ENCODE results near the gene RHCE.
A peak's percentile ranks its signal among the peaks of the same experiment; 100 is the strongest.
"Not testable (repeated sequence)": the region's sequence is repeated elsewhere in the genome, so short reads cannot be mapped to it uniquely, and the experiment has no call there.

The RHCE gene

GRCh38 chr1:25412872-25413623 is 7.6 kb downstream of the RHCE start:
- no CpG with 5 or more reads among the region's 14 CpGs for WGBS, 2 donors (ENCODE audit: extremely low coverage in 2 of 2, insufficient read length in 2 of 2, insufficient replicate concordance in 1 of 2)
- H3K18ac ChIP-seq (ENCODE audit: low read length); DNase-seq (ENCODE audit: low spot score): not testable (repeated sequence)

GRCh38 chr1:25409641-25410427 is 10.8 kb downstream of the RHCE start:
- H2BK12ac ChIP-seq (ENCODE audit: low read length); H3K14ac ChIP-seq (ENCODE audit: low read length); H4K91ac ChIP-seq (ENCODE audit: low read depth, low read length, poor library complexity); H4K8ac ChIP-seq (ENCODE audit: low read depth, low read length); H2BK120ac ChIP-seq (ENCODE audit: low read depth, low read length); H2AFZ ChIP-seq (ENCODE audit: low read length); H3K9ac ChIP-seq (ENCODE audit: low read depth, low read length, poor library complexity); H2AK5ac ChIP-seq (ENCODE audit: low read depth, low read length); DNase-seq (ENCODE audit: low spot score); H2BK15ac ChIP-seq (ENCODE audit: low read length); H3K79me1 ChIP-seq (ENCODE audit: low read depth, low read length); H3K9me3 ChIP-seq (replicated peaks in 1 of 2; ENCODE audit: control insufficient read depth in 2 of 2, insufficient read depth in 1 of 2, low read depth in 1 of 2, low read length in 2 of 2); H3K4me2 ChIP-seq (ENCODE audit: insufficient read depth, low read length, poor library complexity, severe bottlenecking); H3K4ac ChIP-seq (ENCODE audit: low read length); H3K27me3 ChIP-seq (ENCODE audit: control insufficient read depth in 3 of 3, insufficient read depth in 3 of 3, low read depth in 1 of 3, low read length in 3 of 3); H2BK5ac ChIP-seq (ENCODE audit: low read length); H3K4me1 ChIP-seq (ENCODE audit: control insufficient read depth in 2 of 2, insufficient read depth in 1 of 2, low read depth in 1 of 2, low read length in 2 of 2); H3K18ac ChIP-seq (ENCODE audit: low read length); H3K27ac ChIP-seq (replicated peaks; ENCODE audit: low read length); H3K23ac ChIP-seq (ENCODE audit: low read depth, low read length, poor library complexity); H3K36me3 ChIP-seq (replicated peaks in 1 of 2; ENCODE audit: control insufficient read depth in 2 of 2, insufficient read depth in 2 of 2, low read length in 2 of 2); H3K4me3 ChIP-seq (ENCODE audit: low read length in 2 of 2): not testable (repeated sequence)
- no CpG with 5 or more reads among the region's 10 CpGs for WGBS, 2 donors (ENCODE audit: extremely low coverage in 2 of 2, insufficient read length in 2 of 2, insufficient replicate concordance in 1 of 2)

More at GRCh38 chr1:25412872-25413623, 7.6 kb downstream of the RHCE start:
- H3K4me2 ChIP-seq (ENCODE audit: insufficient read depth, low read length, poor library complexity, severe bottlenecking); H3K14ac ChIP-seq (ENCODE audit: low read length); H3K27me3 ChIP-seq (ENCODE audit: control insufficient read depth in 3 of 3, insufficient read depth in 3 of 3, low read depth in 1 of 3, low read length in 3 of 3); H3K9me3 ChIP-seq (replicated peaks in 1 of 2; ENCODE audit: control insufficient read depth in 2 of 2, insufficient read depth in 1 of 2, low read depth in 1 of 2, low read length in 2 of 2); H2BK5ac ChIP-seq (ENCODE audit: low read length); H2AK5ac ChIP-seq (ENCODE audit: low read depth, low read length); H3K4me3 ChIP-seq (ENCODE audit: low read length in 2 of 2); H3K23ac ChIP-seq (ENCODE audit: low read depth, low read length, poor library complexity); H3K36me3 ChIP-seq (replicated peaks in 1 of 2; ENCODE audit: control insufficient read depth in 2 of 2, insufficient read depth in 2 of 2, low read length in 2 of 2); H4K8ac ChIP-seq (ENCODE audit: low read depth, low read length); H4K91ac ChIP-seq (ENCODE audit: low read depth, low read length, poor library complexity); H2BK15ac ChIP-seq (ENCODE audit: low read length); H3K9ac ChIP-seq (ENCODE audit: low read depth, low read length, poor library complexity); H3K79me1 ChIP-seq (ENCODE audit: low read depth, low read length); H2AFZ ChIP-seq (ENCODE audit: low read length); H2BK12ac ChIP-seq (ENCODE audit: low read length); H2BK120ac ChIP-seq (ENCODE audit: low read depth, low read length); H3K4ac ChIP-seq (ENCODE audit: low read length); H3K4me1 ChIP-seq (ENCODE audit: control insufficient read depth in 2 of 2, insufficient read depth in 1 of 2, low read depth in 1 of 2, low read length in 2 of 2); H3K27ac ChIP-seq (replicated peaks; ENCODE audit: low read length): not testable (repeated sequence)

- not testable (repeated sequence) for H3K18ac ChIP-seq (ENCODE audit: low read length); H3K4me1 ChIP-seq (ENCODE audit: control insufficient read depth in 2 of 2, insufficient read depth in 1 of 2, low read depth in 1 of 2, low read length in 2 of 2); H2AK5ac ChIP-seq (ENCODE audit: low read depth, low read length); H2BK15ac ChIP-seq (ENCODE audit: low read length); H3K23ac ChIP-seq (ENCODE audit: low read depth, low read length, poor library complexity); H3K36me3 ChIP-seq (replicated peaks in 1 of 2; ENCODE audit: control insufficient read depth in 2 of 2, insufficient read depth in 2 of 2, low read length in 2 of 2); H3K79me1 ChIP-seq (ENCODE audit: low read depth, low read length); H3K4me3 ChIP-seq (ENCODE audit: low read length in 2 of 2); H3K9me3 ChIP-seq (replicated peaks in 1 of 2; ENCODE audit: control insufficient read depth in 2 of 2, insufficient read depth in 1 of 2, low read depth in 1 of 2, low read length in 2 of 2); H3K4ac ChIP-seq (ENCODE audit: low read length); H2BK120ac ChIP-seq (ENCODE audit: low read depth, low read length); H3K4me2 ChIP-seq (ENCODE audit: insufficient read depth, low read length, poor library complexity, severe bottlenecking); DNase-seq (ENCODE audit: low spot score); H2BK12ac ChIP-seq (ENCODE audit: low read length); H3K9ac ChIP-seq (ENCODE audit: low read depth, low read length, poor library complexity); H2BK5ac ChIP-seq (ENCODE audit: low read length); H3K27me3 ChIP-seq (ENCODE audit: control insufficient read depth in 3 of 3, insufficient read depth in 3 of 3, low read depth in 1 of 3, low read length in 3 of 3); H4K91ac ChIP-seq (ENCODE audit: low read depth, low read length, poor library complexity); H3K27ac ChIP-seq (replicated peaks; ENCODE audit: low read length); H4K8ac ChIP-seq (ENCODE audit: low read depth, low read length); H3K14ac ChIP-seq (ENCODE audit: low read length)
- H2AFZ ChIP-seq (ENCODE audit: low read length), result peak overlapping the region; percentile 56
- no CpG with 5 or more reads among the region's 12 CpGs for WGBS, 2 donors (ENCODE audit: extremely low coverage in 2 of 2, insufficient read length in 2 of 2, insufficient replicate concordance in 1 of 2)
These were observed 14.8 kb downstream of the RHCE start for GRCh38 chr1:25405731-25406305.

Measured in neuronal stem cell (in vitro differentiated cells).